GM12872 (cell line): ENCODE results near the gene ANP32B.
A peak's percentile ranks its signal among the peaks of the same experiment; 100 is the strongest.

Experiments
- CTCF ChIP-seq: IDR thresholded peaks from 3 replicates; pipeline ENCODE4 v1.5.1; 2011; ENCODE audit warnings: low read depth, mild to moderate bottlenecking, low read length, moderate library complexity; ENCODE audit not compliant: insufficient read depth

ANP32B gene

DNA sequence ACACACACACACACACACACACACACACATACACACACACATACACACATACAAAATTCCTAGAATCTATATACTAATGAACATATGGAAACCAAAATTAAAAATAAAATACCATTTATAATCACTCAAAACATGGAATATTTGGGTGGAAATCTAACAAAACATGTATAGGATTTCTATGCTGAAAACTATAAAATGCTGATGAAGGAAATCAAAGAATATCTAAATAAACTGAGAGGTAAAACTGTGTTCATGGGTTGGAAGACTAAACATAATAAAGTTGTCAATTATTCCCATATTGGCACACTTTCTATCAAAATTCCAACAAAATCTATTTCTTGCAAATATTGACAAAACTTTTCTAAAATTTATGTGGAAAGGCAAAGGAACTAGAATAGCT is 48.0 kb downstream of the ANP32B start:
- no peak for TF ChIP-seq CTCF

GRCh38 chr9:98031935-98032334 is 48.8 kb downstream of the ANP32B start:
- no peak for TF ChIP-seq CTCF

- peak; percentile 90 for TF ChIP-seq CTCF
These were observed 51.7 kb downstream of the ANP32B start for GRCh38 chr9:98034593-98035546.

DNA sequence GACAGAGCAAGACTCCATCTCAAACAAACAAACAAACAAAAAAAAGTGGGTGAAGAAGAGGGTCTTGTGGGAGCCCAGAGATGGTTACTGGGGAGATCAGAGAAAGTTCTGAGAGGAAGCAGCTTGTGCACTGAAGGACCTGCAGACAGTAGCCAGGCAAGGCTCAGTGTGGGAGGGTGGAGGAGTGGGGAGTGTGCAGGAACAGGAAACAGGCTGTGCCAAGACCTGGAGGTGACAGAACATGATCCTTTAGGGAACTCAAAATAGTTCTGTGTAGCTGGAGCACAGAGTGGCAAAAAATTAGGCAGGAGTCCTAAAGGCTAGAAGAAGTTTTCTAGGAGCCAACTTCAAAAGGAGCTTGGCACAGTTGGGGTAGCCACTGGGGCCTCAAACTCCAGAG is 54.2 kb downstream of the ANP32B start:
- TF ChIP-seq CTCF, result no peak

DNA sequence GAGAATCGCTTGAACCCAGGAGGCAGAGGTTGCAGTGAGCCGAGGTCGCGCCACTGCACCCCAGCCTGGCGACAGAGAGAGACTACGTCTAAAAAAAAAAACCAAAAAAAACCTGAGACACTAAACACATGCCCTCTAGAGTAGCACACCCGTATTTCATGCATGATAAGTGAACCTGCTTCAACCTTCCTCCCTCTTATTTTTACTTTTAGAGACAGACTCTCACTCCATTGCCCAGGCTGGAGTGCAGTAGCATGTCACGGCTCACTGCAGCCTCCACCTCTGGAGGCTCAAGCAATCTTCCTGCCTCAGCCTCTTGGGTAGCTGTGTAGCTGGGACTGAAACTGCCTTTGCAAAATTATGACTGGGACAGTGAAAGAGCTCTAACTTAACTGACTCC is 55.8 kb downstream of the ANP32B start:
- TF ChIP-seq CTCF, result peak; percentile 44; the same call in 2 of the 3 replicates

GRCh38 chr9:98039607-98040017 is 56.5 kb downstream of the ANP32B start:
- no peak for TF ChIP-seq CTCF

DNA sequence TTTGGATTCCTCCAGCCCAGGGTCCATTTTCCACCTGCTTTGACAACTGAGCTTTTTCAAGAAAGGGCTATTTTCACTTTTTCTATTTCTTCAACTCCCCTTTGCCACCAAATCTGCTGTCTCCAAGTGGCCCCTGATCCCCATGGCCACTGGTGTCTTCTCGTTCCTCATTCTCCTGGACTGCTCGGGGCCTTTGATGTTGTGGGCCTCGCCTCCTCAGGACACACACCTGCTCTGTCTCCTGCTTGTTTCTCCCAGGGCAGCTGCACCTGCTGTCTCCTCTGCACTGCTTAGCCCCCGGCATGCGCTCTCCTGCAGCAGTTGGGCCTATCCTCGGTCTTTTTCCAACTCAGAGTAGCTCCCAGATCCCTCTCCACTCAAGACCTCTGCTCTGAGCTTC is 57.1 kb downstream of the ANP32B start:
- TF ChIP-seq CTCF, result no peak
